Neuron (in vitro differentiated cells): Measurements from ENCODE around the gene CD2AP.

Experiments used
- H2AFZ ChIP-seq: one replicate; pipeline ENCODE4 v1.6.1; 2013; ENCODE audit warnings: low read depth, mild to moderate bottlenecking, inconsistent platforms, low read length, moderate library complexity
- H3K27me3 ChIP-seq: one replicate; pipeline ENCODE4 v1.6.1; 2013; ENCODE audit warnings: low read length; ENCODE audit not compliant: insufficient read depth
- H3K36me3 ChIP-seq: one replicate; pipeline ENCODE4 v1.6.1; 2013; ENCODE audit warnings: low read length; ENCODE audit not compliant: insufficient read depth
- H3K4me1 ChIP-seq: one replicate; pipeline ENCODE4 v1.6.1; 2013; ENCODE audit warnings: low read length; ENCODE audit not compliant: insufficient read depth
- H3K4me3 ChIP-seq: 2 replicates; pipeline ENCODE4 v1.5.1; 2013; ENCODE audit warnings: mild to moderate bottlenecking, low read length, moderate library complexity
- H3K9me3 ChIP-seq: one replicate; pipeline ENCODE4 v1.6.1; 2013; ENCODE audit warnings: low read length

CD2AP gene

GRCh38 chr6:47573109-47573508 lies 95.5 kb downstream of the CD2AP start:
- H3K9me3 ChIP-seq: no peaks in the 10 kb centered on the region
- H2AFZ ChIP-seq: no peak overlapping the region
- no peak overlapping the region for H3K4me3 ChIP-seq
- H3K36me3 ChIP-seq: no peaks in the 10 kb centered on the region
- no peaks in the 10 kb centered on the region for H3K27me3 ChIP-seq
- no peaks in the 10 kb centered on the region for H3K4me1 ChIP-seq

GRCh38 chr6:47574789-47575188 lies 97.2 kb downstream of the CD2AP start:
- H2AFZ ChIP-seq: no peak overlapping the region
- no peaks in the 10 kb centered on the region for H3K36me3 ChIP-seq
- no peak overlapping the region for H3K4me3 ChIP-seq
- H3K27me3 ChIP-seq: no peaks in the 10 kb centered on the region
- H3K9me3 ChIP-seq: no peaks in the 10 kb centered on the region
- H3K4me1 ChIP-seq: no peaks in the 10 kb centered on the region

GRCh38 chr6:47579040-47579439 lies 101.5 kb downstream of the CD2AP start:
- H3K36me3 ChIP-seq: no peaks in the 10 kb centered on the region
- no peak overlapping the region for H3K4me3 ChIP-seq
- no peaks in the 10 kb centered on the region for H3K9me3 ChIP-seq
- H3K27me3 ChIP-seq: no peaks in the 10 kb centered on the region
- no peak overlapping the region for H2AFZ ChIP-seq
- H3K4me1 ChIP-seq: no peaks in the 10 kb centered on the region

GRCh38 chr6:47581591-47581990 lies 104.0 kb downstream of the CD2AP start:
- H3K4me3 ChIP-seq: no peak overlapping the region
- H3K9me3 ChIP-seq: no peaks in the 10 kb centered on the region
- H3K36me3 ChIP-seq: no peaks in the 10 kb centered on the region
- no peaks in the 10 kb centered on the region for H3K4me1 ChIP-seq
- no peaks in the 10 kb centered on the region for H3K27me3 ChIP-seq
- no peak overlapping the region for H2AFZ ChIP-seq

- Histone ChIP-seq H3K9me3 (no peaks in the 10 kb centered on the region), H3K36me3 (no peaks in the 10 kb centered on the region), H3K4me1 (peaks cover 3% of the 10 kb centered on the region), H3K4me3 (no peak overlapping the region), H3K27me3 (no peaks in the 10 kb centered on the region), H2AFZ (no peak overlapping the region)
These were observed 109.9 kb downstream of the CD2AP start for GRCh38 chr6:47587493-47587892.

GRCh38 chr6:47592131-47592840 lies 114.7 kb downstream of the CD2AP start:
- Histone ChIP-seq H3K36me3 (peaks cover 10% of the 10 kb centered on the region), H3K27me3 (no peaks in the 10 kb centered on the region), H3K4me1 (peaks cover 4% of the 10 kb centered on the region), H3K4me3 (no peak overlapping the region), H3K9me3 (no peaks in the 10 kb centered on the region), H2AFZ (no peak overlapping the region)

GRCh38 chr6:47593979-47594378 lies 116.4 kb downstream of the CD2AP start:
- no peak overlapping the region for H3K4me3 ChIP-seq
- no peaks in the 10 kb centered on the region for H3K9me3 ChIP-seq
- H2AFZ ChIP-seq: no peak overlapping the region
- no peaks in the 10 kb centered on the region for H3K27me3 ChIP-seq
- H3K36me3 ChIP-seq: peaks cover 14% of the 10 kb centered on the region
- peaks cover 4% of the 10 kb centered on the region for H3K4me1 ChIP-seq

- peaks cover 4% of the 10 kb centered on the region for H3K4me1 ChIP-seq
- H3K9me3 ChIP-seq: no peaks in the 10 kb centered on the region
- no peak overlapping the region for H2AFZ ChIP-seq
- H3K27me3 ChIP-seq: no peaks in the 10 kb centered on the region
- H3K4me3 ChIP-seq: no peak overlapping the region
- peaks cover 14% of the 10 kb centered on the region for H3K36me3 ChIP-seq
These were observed 118.2 kb downstream of the CD2AP start for GRCh38 chr6:47595785-47596184.

- H2AFZ ChIP-seq: no peak overlapping the region
- peaks cover 14% of the 10 kb centered on the region for H3K36me3 ChIP-seq
- H3K9me3 ChIP-seq: no peaks in the 10 kb centered on the region
- no peaks in the 10 kb centered on the region for H3K4me1 ChIP-seq
- no peak overlapping the region for H3K4me3 ChIP-seq
- no peaks in the 10 kb centered on the region for H3K27me3 ChIP-seq
These were observed 120.8 kb downstream of the CD2AP start for GRCh38 chr6:47598367-47598766.

- H2AFZ ChIP-seq: no peak overlapping the region
- peaks cover 12% of the 10 kb centered on the region for H3K36me3 ChIP-seq
- no peaks in the 10 kb centered on the region for H3K9me3 ChIP-seq
- H3K27me3 ChIP-seq: no peaks in the 10 kb centered on the region
- no peak overlapping the region for H3K4me3 ChIP-seq
- H3K4me1 ChIP-seq: no peaks in the 10 kb centered on the region
These were observed 121.9 kb downstream of the CD2AP start for GRCh38 chr6:47599512-47599911.

- no peaks in the 10 kb centered on the region for H3K4me1 ChIP-seq
- no peaks in the 10 kb centered on the region for H3K27me3 ChIP-seq
- H3K4me3 ChIP-seq: no peak overlapping the region
- H3K36me3 ChIP-seq: peaks cover 4% of the 10 kb centered on the region
- no peak overlapping the region for H2AFZ ChIP-seq
- no peaks in the 10 kb centered on the region for H3K9me3 ChIP-seq
These were observed 125.6 kb downstream of the CD2AP start for GRCh38 chr6:47603227-47603626.

GRCh38 chr6:47603995-47604394 lies 126.4 kb downstream of the CD2AP start:
- no peaks in the 10 kb centered on the region for H3K9me3 ChIP-seq
- H3K36me3 ChIP-seq: peaks cover 1% of the 10 kb centered on the region
- no peaks in the 10 kb centered on the region for H3K4me1 ChIP-seq
- H3K27me3 ChIP-seq: no peaks in the 10 kb centered on the region
- no peak overlapping the region for H2AFZ ChIP-seq
- no peak overlapping the region for H3K4me3 ChIP-seq

- Histone ChIP-seq H2AFZ (no peak overlapping the region), H3K27me3 (no peaks in the 10 kb centered on the region), H3K4me3 (no peak overlapping the region), H3K4me1 (no peaks in the 10 kb centered on the region), H3K36me3 (no peaks in the 10 kb centered on the region), H3K9me3 (no peaks in the 10 kb centered on the region)
These were observed 144.4 kb downstream of the CD2AP start for GRCh38 chr6:47621838-47622449.

- H3K9me3 ChIP-seq: no peaks in the 10 kb centered on the region
- no peaks in the 10 kb centered on the region for H3K4me1 ChIP-seq
- no peak overlapping the region for H2AFZ ChIP-seq
- H3K4me3 ChIP-seq: no peak overlapping the region
- H3K36me3 ChIP-seq: no peaks in the 10 kb centered on the region
- no peaks in the 10 kb centered on the region for H3K27me3 ChIP-seq
These were observed 149.2 kb downstream of the CD2AP start for GRCh38 chr6:47626782-47627181.
